Mammary epithelial cell (primary cell): ENCODE data around the gene SLC23A1.

ENCODE experiments used
- EZH2 ChIP-seq: IDR thresholded peaks from 2 replicates; pipeline ENCODE4 v1.6.1; 2012; ENCODE audit warnings: low read length, inconsistent platforms, borderline replicate concordance
- TF ChIP-seq, protein P1 (sequence below), 2 donors: IDR thresholded peaks in 1 of 2; conservative IDR thresholded peaks in 1 of 2; 2 replicates each; pipeline ENCODE4 v1.5.1; 2011 to 2012; ENCODE audit warnings: inconsistent platforms in 2 of 2, low read length in 2 of 2, mild to moderate bottlenecking in 2 of 2, control low read depth in 1 of 2, low read depth in 1 of 2; ENCODE audit not compliant: insufficient read depth in 1 of 2; ENCODE audit errors: extremely low read depth in 1 of 2

DNA sequence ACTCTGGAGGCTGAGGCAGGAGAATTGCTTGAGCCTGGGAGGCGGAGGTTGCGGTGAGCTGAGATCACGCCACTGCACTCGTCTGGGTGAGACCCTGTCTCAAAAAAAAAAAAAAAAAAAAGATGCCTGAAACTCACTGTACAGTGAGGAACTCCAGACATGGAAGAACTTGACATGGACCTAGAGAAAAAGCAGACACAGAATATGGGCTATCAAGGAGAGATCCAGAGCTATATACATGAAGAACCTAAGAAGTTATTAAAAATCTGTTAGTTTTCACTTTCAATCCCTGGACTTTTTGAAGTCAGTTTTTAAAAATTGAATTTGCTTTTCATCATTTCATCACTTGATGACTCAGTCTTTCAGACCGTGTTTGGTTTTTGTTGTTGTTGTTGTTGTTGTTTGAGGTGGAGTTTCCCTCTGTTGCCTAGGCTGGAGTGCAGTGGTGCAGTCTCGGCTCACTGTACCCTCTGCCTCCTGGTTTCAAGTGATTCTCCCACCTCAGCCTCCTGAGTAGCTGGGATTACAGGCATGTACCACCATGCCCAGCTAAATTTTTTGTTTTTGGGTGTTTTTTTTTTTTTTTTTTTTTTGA is 21.2 kb downstream of the SLC23A1 start:
- TF ChIP-seq, protein P1, sequence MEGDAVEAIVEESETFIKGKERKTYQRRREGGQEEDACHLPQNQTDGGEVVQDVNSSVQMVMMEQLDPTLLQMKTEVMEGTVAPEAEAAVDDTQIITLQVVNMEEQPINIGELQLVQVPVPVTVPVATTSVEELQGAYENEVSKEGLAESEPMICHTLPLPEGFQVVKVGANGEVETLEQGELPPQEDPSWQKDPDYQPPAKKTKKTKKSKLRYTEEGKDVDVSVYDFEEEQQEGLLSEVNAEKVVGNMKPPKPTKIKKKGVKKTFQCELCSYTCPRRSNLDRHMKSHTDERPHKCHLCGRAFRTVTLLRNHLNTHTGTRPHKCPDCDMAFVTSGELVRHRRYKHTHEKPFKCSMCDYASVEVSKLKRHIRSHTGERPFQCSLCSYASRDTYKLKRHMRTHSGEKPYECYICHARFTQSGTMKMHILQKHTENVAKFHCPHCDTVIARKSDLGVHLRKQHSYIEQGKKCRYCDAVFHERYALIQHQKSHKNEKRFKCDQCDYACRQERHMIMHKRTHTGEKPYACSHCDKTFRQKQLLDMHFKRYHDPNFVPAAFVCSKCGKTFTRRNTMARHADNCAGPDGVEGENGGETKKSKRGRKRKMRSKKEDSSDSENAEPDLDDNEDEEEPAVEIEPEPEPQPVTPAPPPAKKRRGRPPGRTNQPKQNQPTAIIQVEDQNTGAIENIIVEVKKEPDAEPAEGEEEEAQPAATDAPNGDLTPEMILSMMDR (conservative IDR thresholded peaks at IDR 0.05 in 1 of 2, IDR thresholded peaks at IDR 0.05 in 1 of 2; ENCODE audit: extremely low read depth in 1 of 2, insufficient read depth in 1 of 2, low read depth in 1 of 2, low read length in 2 of 2) = no peak
- TF ChIP-seq EZH2 = no peak
